Lung (tissue), 12 donors: ENCODE results near the gene BBX. TPM values are rescaled to one million over a fixed set of nuclear protein-coding genes. Genes with fewer than 3 reads are reported as not detected.

Experiments used
- ATAC-seq: fragments of 200-7000 bp; cut with Tn5 transposase; one replicate; pipeline ENCODE4 v1.9.1; 2020; ENCODE audit warnings: moderate number of reproducible peaks; ENCODE audit not compliant: insufficient read depth, low FRiP score
- DNase-seq, 3 donors: peaks; one replicate each; pipeline ENCODE4 v3.0.0-alpha.2; 2013 to 2017
- H3K27ac ChIP-seq, 2 donors: one replicate each; pipeline ENCODE4 v1.5.1; 2013; ENCODE audit warnings: mild to moderate bottlenecking in 2 of 2, moderate library complexity in 2 of 2, control low read depth in 1 of 2, inconsistent platforms in 1 of 2, low read depth in 1 of 2, low read length in 1 of 2
- H3K27me3 ChIP-seq, 3 donors: one replicate each; pipeline ENCODE4 v1.5.1; 2013; ENCODE audit warnings: low read length in 2 of 3; ENCODE audit not compliant: control insufficient read depth in 3 of 3, insufficient read depth in 3 of 3
- H3K36me3 ChIP-seq, 4 donors: one replicate each; pipeline ENCODE4 v1.5.1; 2013; ENCODE audit warnings: low read length in 4 of 4, mild to moderate bottlenecking in 1 of 4, moderate library complexity in 1 of 4; ENCODE audit not compliant: control insufficient read depth in 4 of 4, insufficient read depth in 4 of 4
- H3K4me1 ChIP-seq, 5 donors: one replicate each; pipeline ENCODE4 v1.5.1; 2013; ENCODE audit warnings: low read length in 5 of 5, mild to moderate bottlenecking in 2 of 5, moderate library complexity in 1 of 5; ENCODE audit not compliant: control insufficient read depth in 5 of 5, insufficient read depth in 5 of 5
- H3K4me3 ChIP-seq: one replicate; pipeline ENCODE4 v1.5.1; 2013; ENCODE audit warnings: mild to moderate bottlenecking, control low read depth, moderate library complexity
- H3K9ac ChIP-seq, 2 donors: one replicate each; pipeline ENCODE4 v1.5.1; 2013; ENCODE audit warnings: low read length in 2 of 2, control low read depth in 1 of 2; ENCODE audit not compliant: insufficient read depth in 1 of 2
- H3K9me3 ChIP-seq, 4 donors: one replicate each; pipeline ENCODE4 v1.5.1; 2013; ENCODE audit warnings: low read length in 3 of 4, mild to moderate bottlenecking in 1 of 4, moderate library complexity in 1 of 4; ENCODE audit not compliant: control insufficient read depth in 4 of 4, insufficient read depth in 3 of 4
- WGBS, 2 donors: extraction: QIAGEN DNeasy Blood & Tissue Kit; methylation state at CpG; one replicate each; pipeline ENCODE4 v1.1.7; 2013; 5-methylcytosine and 5-hydroxymethylcytosine counted together
- polyA plus RNA-seq, 2 donors: library from polyadenylated mRNA; stranded (reverse); fragments of 200-250 nt; gene quantifications; one replicate each; pipeline ENCODE4 v1.2.1, GENCODE V29; 2013
- total RNA-seq, 2 donors: library from RNA; depleted of rRNA in 1 of 2; stranded (reverse); fragments of >200 nt in 1 of 2; gene quantifications; one replicate each; pipeline ENCODE4 v1.2.1, GENCODE V29; 2014 to 2021
- TF ChIP-seq, protein P1 (sequence below): IDR thresholded peaks from 2 replicates; pipeline ENCODE4 v1.5.1; 2012; ENCODE audit warnings: mild to moderate bottlenecking; ENCODE audit errors: control extremely low read depth, extremely low read depth
- donor health status: control.
- donor health status: control.
- donor health status: Bipolar disorder and iron deficiency.
- donor health status: healthy.
- donor health status: DM: yes; HTN: yes; CAD: no.

BBX gene
- total and polyA plus RNA-seq, 4 donors = 6.3 to 93.3 (median 25.1) TPM

DNA sequence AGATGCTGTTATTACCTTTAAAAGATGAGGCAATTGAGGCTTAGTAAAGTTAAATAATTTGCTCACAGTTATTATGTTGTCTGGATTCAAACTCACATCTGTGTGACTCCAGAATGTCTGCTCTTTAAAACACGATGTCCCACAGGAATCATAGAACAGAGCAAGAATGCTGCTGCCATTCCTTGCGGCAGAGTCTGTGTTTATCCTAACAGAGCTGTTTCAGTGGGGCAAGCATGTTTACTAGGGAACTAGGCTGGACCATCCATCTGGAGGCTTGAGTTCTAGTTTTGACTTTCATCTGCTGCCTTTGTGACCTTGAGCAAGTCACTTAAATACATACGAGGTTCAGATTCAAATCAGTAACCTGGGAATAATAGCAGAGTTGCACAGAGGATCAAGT, 72.1 kb downstream of the BBX start:
- TF ChIP-seq, protein P1, sequence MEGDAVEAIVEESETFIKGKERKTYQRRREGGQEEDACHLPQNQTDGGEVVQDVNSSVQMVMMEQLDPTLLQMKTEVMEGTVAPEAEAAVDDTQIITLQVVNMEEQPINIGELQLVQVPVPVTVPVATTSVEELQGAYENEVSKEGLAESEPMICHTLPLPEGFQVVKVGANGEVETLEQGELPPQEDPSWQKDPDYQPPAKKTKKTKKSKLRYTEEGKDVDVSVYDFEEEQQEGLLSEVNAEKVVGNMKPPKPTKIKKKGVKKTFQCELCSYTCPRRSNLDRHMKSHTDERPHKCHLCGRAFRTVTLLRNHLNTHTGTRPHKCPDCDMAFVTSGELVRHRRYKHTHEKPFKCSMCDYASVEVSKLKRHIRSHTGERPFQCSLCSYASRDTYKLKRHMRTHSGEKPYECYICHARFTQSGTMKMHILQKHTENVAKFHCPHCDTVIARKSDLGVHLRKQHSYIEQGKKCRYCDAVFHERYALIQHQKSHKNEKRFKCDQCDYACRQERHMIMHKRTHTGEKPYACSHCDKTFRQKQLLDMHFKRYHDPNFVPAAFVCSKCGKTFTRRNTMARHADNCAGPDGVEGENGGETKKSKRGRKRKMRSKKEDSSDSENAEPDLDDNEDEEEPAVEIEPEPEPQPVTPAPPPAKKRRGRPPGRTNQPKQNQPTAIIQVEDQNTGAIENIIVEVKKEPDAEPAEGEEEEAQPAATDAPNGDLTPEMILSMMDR = no peak
- ATAC-seq = no peak
- WGBS, 2 donors = 85 to 90% methylated on average over 3 of the region's 3 CpGs

DNA sequence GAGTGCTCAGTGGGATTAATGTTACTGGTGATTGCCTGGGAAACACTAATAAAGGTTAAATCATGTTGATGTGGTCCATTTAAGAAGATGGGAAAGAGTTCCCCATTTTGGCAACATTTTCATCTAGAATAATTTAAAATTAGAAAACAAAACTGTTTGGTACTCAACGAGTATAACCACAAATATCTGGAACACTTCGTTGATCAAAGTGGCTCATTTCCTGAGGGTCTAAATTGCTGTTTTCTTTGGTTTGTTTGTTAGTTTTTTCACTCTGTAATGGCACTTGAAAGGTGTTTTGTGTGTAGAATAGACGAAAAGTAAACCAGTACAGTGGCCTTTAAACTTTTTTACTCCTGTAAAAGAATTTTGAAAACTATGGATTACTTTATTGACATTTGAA, 73.9 kb downstream of the BBX start:
- H3K9ac ChIP-seq = no peak overlapping the region
- H3K36me3 ChIP-seq = peaks cover 0 to under 1% (median 0%) of the 10 kb centered on the region in 4 donors
- no peak overlapping the region for H3K4me3 ChIP-seq
- DNase-seq = no peak
- no peak for ATAC-seq
- 44% methylated on average over 3 of the region's 3 CpGs for WGBS, 2 donors
- H3K27me3 ChIP-seq = no peaks in the 10 kb centered on the region
- TF ChIP-seq, protein P1 = no peak
- peaks cover 0 to 17% (median 5%) of the 10 kb centered on the region in 5 donors for H3K4me1 ChIP-seq
- H3K9me3 ChIP-seq = no peaks in the 10 kb centered on the region
- no peak overlapping the region for H3K27ac ChIP-seq

More for the DNA sequence above, 72.1 kb downstream of the BBX start:
- no peaks in the 10 kb centered on the region for H3K9me3 ChIP-seq
- H3K9ac ChIP-seq = no peak overlapping the region
- H3K36me3 ChIP-seq = no peaks in the 10 kb centered on the region
- H3K27ac ChIP-seq = no peak overlapping the region
- no peaks in the 10 kb centered on the region for H3K27me3 ChIP-seq
- no peak for DNase-seq
- no peak overlapping the region for H3K4me3 ChIP-seq
- H3K4me1 ChIP-seq = peaks cover 0 to 15% (median 6%) of the 10 kb centered on the region in 5 donors

DNA sequence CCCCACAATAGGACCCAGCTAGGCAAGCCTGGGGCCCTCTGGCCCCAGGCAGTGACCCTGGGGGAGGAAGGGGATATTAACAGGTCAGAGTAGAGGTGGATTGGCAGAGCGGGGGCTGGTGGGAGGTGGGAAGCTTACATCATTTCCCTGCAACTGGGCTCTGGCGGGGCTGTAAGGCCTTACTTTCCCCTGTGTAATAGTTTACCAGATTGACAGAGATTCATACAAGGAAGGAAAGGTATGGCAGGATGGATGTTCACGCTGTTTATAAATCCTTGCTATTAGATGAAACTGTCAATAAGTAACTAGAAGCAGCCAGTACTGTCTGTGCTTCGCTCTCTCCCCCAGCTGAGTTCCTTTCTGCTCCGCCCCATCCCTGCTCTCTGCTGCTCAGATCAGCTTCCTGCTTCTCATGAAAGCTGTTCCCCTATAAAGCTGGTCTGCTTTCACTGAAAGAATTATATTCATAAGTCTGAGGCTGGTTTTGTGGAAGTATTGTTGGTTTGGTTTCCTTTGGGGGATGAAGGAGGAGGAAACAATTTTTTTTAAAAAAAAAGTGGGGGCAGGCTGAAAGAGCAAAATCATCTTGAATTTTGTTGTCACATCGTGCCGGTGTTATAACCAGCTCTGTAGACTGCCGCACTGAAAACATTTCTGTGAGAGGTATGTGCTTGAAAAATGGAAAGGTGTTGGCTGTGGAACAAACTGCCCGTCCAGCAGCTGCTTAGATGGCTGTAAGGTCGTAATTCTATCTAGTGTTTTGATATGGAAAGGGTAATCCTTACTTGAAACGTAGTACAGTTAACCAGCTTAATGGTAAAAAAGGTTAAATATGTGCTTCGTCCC, 76.4 kb downstream of the BBX start:
- peak overlapping the region; percentile 80 to 85 for H3K27ac ChIP-seq
- WGBS, 2 donors = 6% methylated on average over 12 of the region's 12 CpGs
- ATAC-seq = peak; percentile 81
- no peaks in the 10 kb centered on the region for H3K27me3 ChIP-seq
- H3K4me3 ChIP-seq = no peak overlapping the region
- peak; percentile 31 to 68 (median 61) for DNase-seq
- TF ChIP-seq, protein P1 = no peak
- H3K9ac ChIP-seq = peak overlapping the region; percentile 31 to 78
- peaks cover 0 to 5% (median 1%) of the 10 kb centered on the region in 4 donors for H3K36me3 ChIP-seq
- H3K4me1 ChIP-seq = peaks cover 0 to 17% (median 5%) of the 10 kb centered on the region in 5 donors
- H3K9me3 ChIP-seq = no peaks in the 10 kb centered on the region
